Measurements from ENCODE around the gene UBB. TPM values are rescaled to one million over a fixed set of nuclear protein-coding genes. Genes with fewer than 3 reads are reported as not detected.

The UBB gene
- total RNA-seq, 2 experiments from 2014 or later = 1,579 to 1,628 TPM

Other genes starting within 250 kb of the UBB start
- gene NCOR1, start 165.6 kb upstream of the UBB start, total RNA-seq = 100 to 1,000 TPM; 101 to 104 TPM
- 10 to 100 TPM; 40.4 to 42.4 TPM for gene PIGL, start 163.9 kb upstream of the UBB start, total RNA-seq
- 100 to 1,000 TPM; 117 to 121 TPM for gene CENPV, start 27.6 kb upstream of the UBB start, total RNA-seq
- 10 to 100 TPM; 23.7 to 24.8 TPM for gene TRPV2, start 34.5 kb downstream of the UBB start, total RNA-seq
- gene LRRC75A, start 111.1 kb downstream of the UBB start, total RNA-seq = under 1 TPM; 0.69 to 0.79 TPM
- gene ZNF287, start 188.1 kb downstream of the UBB start, total RNA-seq = 1 to 10 TPM; 5.1 to 6.3 TPM

All from activated naive CD4-positive, alpha-beta T cell treated with anti-CD3 and anti-CD28 coated beads for 36 hours (primary cell).